Stromal cell of bone marrow (primary cell): ENCODE measurements around the gene NOL4L.

Experiments used
- DNase-seq: peaks from one replicate; pipeline ENCODE4 v3.0.0-alpha.2; 2012; ENCODE audit warnings: low read depth

NOL4L gene

DNA sequence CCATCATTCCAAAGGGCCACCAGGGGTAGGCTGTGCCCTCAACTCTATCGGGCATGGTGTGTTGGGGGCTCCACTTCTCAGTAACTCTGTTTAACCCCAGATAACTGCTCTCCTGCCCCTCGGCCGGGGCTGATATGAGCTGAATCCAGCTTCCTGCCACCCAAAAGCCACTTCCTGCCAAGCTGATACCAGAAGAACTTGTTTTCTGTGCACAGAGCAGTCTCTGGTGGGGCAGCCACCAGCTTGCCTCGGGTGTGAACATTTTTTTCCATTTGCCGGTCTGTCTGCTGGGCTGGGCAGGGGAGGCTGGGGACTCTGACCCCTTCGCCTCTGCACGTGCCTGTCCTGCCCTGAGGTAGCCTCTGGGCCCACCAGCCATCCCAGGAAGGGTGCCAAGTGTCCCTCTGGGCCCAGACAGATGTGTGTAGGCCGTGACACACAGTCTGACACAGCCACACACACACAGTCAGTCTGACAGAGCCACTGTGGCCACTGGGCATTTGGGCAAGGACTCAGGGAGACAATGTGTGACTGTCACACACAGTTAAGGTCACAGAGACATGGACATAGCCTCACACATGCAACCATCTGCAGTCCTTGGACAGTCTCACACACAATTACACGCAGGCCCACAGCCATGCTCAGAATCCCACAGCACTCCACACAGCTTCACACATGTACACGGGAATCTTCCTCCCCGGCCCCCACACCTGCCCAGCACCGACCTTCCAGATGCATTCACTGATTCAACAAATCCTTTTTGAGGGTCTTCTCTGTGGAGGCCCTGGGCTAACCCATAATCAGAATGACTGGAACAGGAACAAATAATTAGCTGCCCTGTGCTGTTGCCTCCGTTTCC lies 45.1 kb downstream of the NOL4L start:
- DNase-seq: no peak

DNA sequence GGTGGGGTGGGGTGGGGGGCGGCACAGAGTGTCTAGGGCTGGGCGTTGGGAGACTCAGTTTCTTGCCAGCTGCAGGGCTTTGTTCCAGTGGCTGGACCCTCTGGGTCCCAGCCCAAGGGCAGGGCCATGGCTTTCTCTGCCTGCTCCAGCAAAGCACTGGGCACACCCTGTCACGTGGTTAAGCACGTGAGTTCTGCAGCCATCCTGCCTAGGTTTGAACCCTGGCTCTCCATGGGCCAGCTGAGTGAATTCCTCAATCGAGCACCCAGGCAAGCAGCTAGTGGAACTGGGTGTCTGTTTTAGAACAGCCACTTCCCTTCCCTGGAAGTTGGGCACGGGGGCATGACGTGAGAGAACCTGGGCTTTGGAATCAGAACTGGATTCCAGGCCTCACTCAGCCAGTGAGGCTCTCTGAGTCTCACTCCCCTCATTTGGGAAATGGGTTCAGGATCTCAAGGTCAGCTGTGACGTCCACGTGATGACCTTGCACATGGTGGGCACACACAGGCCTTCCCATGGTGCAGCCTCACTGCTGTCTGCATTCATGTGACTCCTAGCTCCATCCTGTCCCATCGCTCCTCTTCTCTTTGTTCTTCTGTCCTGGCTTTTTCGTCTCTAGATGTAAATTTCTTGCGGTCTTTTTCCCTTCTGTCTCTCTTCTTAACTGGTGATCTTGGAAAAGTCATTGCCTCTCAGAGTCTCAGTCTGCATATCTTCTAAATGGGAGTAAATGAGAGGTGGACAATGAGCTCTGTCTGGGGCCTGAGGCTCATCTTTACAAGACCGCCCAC lies 45.9 kb downstream of the NOL4L start:
- DNase-seq: no peak

DNA sequence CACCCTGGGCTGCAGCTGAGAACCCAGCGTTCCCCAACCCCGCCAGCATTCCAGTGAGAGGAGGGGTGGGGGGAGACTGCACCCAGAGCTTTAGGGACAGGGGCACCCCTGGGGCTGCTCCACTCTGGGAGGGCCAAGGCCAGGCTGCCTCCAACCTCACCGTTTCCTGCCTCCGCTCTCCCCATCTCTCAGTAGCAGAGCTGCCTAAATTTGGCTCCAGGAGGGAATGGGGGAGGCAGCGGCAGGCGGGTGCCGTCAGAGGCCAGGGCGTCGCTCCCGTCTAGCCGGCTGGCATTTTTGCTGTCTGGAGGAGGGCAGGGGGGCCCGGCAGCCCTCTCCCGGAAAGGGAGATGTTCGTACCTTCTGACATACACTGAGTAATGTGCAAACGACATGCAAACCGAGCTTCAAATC lies 46.6 kb downstream of the NOL4L start:
- no peak for DNase-seq

DNA sequence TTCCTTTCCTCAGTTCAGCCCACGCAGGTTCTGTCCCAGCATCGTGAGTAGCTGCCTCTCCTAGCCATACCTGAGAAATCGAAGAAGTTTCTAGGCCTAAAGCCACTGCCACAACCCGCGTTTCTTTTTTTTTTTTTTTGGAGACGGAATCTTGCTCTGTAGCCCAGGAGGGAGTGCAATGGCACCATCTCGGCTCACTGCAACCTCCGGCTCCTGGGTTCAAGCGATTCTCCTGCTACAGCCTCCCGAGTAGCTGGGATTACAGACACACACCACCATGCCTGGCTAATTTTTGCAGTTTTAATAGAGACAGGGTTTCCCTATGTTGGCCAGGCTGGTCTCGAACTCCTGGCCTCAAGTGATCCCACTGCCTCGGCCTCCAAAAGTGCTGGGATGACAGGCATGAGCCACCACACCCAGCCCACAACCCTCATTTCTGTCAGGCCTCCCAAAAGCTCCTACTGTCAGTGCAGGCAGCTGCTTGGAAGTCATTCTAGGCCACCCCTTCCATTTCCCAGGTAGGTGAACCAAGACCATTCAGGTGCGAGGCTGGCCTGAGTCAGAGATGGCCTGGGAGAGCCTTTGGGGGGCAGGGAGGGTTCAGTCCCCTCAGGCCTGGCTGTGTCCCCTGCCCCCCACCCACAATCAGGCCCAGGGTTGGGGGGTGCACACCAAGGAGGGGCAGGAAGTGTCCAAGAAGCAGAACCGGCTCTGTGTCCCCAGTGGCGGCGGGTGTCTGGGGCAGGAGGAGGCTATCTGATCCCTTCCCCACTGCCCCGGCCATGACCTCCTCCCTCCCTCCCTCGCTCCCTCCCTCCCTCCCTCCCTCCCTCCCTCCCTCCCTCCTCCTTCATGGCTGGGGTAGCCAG lies 47.2 kb downstream of the NOL4L start:
- no peak for DNase-seq

DNA sequence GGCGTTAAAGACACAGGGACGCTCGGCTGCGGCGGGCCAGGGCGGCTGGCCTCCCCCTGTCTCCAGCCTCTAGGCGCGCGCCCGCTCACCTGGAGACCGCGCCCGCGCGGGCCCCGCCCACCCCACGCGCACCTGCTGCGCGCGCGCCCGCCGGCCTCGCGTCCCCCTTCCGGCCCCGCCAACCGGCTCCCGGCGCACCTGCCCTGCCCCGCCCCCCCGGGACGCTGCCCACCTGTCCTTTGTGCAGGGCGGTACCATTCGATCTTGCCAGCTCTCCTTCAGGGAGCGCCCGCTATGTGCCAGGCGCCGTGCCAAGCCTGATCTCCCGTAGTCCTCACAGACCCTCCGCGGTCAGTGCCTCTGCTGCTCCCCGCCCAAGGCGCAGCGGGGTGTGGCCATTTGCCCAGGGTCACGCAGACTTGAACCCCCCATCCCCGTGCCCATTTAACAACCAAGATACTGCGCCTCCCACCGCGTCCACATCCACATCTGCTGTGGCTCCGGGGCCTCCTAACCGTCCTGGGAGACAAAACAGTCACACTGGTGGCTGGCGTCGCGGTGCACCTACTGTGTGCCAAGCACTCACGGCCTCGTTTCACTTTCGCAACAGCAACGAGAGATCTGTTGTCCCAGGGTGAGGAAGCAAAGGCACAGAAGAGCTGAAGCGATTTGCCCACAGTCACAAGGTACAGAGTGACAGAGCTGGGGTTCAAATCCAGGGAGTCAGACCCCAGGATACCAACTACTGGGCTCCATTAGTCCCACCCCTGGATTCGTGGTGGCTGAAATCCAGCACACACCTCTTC lies 48.1 kb downstream of the NOL4L start:
- DNase-seq: no peak

DNA sequence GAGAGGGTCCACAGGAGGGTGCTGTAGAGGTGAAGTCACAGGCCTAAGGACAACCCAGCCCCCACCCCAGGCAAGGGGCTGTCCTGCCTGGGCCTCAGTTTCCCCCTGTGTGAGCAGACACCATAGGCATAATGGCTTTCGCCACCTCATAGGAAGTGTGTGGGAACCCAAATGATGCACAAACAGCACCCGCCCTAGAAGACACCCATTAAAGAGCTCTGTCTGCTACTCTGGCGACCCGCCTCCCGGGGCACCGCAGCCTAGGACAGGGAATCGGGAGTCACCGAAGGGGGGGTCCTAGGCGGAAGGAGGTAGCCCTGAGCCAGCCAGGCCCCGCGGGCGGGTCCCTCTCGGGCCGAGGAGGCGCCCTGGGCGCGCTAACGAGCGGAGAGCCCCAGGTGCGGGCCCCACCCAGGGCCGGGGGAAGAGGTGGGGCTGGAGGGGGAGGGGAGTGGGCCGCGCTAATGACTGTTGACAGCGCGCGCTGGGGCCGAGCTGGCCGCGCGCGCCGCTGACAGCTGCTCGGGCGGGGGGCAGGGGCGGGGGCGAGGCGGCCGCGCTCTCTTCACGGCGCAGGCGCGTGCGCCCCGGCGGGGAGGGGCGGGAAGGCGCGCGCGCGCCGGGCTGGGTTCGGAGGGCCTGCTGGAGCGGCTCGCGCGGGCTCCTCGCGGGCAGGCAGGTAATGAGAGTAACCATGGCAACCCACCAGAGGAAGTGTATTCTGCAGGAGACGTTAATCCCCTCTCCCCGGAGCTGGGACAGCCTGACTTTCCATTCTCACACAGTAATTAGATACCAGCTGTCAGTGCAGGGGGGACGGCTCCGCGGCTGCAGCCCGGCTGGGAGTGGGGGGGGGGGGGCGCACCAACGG lies 48.9 kb downstream of the NOL4L start:
- no peak for DNase-seq

DNA sequence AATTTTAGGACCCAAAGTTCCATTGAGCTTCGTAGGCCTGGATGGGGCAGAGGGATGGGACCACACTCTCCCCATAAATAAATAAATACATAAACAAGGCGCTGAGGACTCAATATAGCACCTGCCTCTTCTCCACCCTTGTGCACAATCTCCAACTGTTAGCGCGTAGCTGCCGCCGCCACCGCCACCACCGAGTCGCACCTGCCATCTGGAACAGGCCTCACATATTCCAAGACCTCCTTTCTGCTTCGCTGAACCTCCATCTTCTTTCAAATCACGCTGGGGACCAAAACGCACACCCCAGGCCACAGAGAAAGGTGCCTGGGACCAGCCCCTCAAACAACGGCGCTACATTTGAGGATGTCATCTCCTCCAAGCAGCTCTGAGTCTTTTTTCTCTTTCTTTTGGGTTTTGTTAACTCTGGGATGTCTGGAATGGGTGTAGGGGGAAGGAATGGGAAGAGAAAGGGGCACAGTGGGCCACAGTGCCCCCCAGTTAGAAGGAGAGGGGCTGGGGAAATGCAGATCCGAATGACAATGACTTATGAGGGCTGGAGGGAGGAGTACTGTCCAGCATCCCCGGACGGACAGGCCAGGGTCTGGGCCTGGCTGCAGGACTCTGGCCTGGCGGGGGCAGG lies 49.7 kb downstream of the NOL4L start:
- no peak for DNase-seq

DNA sequence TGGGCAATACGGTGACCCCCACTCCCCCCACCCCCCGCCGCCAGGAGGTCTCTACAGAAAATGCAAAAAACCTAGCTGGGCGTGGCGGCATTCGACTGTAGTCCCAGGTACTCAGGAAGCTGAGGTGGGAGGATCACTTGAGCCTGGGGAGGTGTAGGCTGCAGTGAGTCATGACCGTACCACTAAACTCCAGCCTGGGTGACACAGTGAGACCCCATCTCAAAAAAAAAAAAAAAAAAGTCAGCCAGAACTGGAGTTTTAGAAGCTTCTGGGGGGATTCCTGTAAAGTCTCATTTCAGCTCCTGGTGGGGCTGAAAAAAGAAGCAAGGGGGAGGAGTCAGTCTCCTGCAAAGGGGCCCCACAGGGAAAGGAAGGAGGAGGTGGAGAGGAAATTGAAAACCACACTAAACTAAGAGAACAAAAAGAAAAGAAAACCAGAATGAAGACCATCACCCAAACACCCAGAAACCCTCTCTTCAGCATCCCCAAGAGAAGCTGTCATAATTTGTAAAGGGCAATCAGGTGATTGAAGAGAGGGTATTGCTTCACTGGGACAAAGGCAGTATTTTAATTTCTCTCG lies 50.4 kb downstream of the NOL4L start:
- no peak for DNase-seq

DNA sequence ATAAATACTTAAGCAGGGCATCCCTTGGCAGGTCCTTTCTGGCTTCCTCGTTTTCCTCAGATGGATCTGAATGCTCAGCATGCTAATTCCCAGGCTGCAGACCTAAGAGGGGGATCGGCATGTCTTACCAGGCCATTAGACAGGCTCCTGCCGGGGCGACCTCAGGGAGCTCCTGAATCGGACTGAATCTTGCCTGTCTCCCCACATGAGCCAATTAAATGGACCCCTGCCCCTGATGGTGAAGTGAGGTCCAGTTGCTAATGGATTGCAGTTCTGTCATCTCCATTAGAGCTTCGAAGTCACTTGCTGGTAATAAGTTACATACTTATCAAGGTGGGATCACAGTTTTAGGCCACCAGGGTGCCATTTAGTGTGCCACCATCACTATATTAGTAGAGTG lies 51.4 kb downstream of the NOL4L start:
- DNase-seq: no peak

DNA sequence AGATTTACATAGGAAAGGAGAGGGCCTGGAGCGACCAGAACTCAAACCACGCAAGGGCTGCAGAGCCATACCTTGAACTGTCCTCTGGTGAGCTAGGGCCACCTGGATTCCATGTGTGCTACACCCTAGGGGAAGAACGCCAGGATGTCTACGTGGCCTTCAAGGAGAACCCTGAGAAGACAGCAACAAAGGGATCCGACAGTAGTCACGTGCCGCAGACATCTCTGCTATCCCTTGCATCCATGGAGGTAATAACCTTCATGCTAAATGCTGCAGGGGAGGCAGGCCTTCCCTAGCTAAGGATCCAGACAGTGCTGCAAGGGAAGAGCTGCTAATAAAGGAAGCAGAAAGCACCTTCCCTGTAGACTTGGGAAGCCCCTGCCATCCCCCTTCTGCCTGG lies 52.9 kb downstream of the NOL4L start:
- no peak for DNase-seq

DNA sequence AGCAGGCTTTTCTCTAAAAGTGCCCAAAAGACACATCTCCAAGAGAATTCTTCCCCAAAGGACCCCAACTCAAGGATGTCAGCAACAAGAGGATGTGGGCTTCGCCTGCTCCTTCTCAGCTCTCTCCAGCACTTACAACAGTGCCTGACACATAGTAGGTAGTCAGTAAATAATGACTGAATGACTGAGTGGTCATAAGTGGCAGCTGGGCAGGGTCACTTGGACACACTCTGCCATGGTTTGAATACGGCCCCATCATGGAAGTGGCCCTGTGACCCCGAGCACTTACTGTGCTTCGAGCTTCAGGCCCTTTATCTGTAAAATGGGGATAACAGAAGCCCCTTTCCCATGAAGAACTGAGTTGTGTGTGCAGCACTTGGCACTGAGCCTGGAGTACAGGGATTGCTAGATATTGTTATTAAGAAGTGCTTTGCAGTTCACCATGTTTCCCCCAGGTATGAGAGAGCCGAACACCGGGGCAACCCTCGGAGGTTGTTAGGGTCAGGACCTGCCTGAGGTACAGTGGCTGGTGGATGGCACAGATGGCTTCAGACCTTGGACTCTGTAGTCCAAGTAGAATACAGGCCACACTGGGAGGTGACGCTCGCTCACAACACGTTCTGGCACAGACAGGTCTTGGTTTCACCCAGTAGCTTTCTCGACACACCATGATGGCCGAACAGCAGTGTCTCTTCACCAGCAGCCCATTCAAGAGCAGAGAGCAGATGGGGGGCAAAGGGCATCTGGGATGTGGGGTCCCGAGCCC lies 56.0 kb downstream of the NOL4L start:
- no peak for DNase-seq

DNA sequence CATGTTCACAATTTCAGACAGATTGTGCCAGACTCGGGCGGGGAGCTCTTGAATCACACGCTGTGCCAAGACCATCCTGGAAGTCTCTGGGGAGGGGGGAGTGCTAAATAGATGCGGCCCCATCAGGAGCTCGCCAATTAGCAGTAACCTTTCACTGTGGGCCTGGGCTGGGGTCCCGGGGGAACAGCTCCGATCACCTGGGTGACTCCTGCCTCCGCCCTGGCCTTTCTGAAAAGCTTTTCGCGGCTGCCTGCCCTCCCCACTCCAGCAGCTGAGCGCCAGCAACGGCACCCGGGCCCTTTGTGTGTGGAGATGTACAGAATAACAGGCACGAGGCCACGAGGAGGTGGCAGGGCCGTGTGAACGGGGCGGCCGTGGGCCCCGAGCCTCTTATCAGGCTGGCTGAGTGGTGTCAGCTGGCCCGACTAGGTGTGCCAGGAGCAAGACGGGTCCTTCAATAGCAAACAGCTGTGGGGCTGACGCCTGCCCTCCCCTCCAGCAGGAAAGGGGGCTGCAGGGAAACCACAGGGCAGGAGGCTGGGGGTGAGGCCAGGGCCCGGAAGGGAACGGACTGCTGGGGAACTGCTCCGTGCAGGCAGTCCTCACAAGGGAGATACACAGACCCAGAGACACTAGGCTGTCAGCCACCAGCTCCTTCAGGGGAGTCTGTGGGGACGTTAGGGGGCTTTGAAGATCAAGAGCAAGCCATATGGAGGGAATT lies 56.8 kb downstream of the NOL4L start:
- DNase-seq: no peak

DNA sequence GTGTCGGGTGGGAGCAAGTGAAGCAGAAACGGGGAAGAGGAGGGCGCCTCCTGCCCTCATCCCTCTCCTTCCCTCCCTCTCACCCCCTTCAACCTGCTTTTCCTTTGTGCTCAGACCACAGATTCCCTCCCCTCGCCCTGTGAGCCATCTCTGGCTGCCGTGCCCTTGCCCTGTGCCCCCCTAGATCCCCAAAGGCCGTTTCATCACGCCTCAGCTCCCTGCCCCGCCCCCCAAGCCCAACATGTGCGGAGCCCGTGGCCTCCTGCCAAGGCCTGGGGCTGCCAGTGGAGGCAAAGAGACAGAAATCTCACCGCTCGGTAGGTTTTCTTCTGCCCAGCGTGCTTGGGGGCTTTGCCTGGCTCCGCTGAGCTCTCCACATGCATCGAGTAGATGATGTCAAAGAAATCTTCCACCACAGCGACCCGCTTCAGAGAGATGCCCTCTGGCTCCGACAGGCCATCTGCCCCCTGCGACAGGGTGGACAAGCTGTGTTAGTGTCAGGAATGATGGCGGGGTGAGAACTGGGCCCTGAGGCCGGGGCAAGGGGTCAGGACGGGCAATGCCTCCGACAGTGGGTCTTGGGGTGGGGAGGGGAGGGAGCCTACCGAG lies 57.6 kb downstream of the NOL4L start:
- no peak for DNase-seq

DNA sequence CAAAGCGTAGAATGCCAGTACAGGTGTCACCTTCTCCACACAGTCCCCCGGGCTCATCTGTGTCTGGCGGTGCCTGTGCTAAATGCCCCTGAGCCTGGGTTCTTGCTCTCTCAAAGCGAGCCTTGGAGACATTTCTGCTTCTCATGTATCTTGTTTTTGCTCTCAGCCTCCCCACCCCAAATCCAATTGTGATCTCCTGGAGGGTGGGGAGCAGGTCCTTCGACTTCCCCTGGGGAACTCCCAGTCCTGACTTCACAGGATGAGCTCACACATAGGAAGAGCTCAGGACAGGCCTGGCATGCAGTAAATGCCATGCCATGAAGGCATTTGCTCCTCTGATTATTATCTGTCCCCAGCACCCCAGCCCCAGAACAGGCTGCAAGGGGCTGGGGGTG lies 58.1 kb downstream of the NOL4L start:
- DNase-seq: no peak

DNA sequence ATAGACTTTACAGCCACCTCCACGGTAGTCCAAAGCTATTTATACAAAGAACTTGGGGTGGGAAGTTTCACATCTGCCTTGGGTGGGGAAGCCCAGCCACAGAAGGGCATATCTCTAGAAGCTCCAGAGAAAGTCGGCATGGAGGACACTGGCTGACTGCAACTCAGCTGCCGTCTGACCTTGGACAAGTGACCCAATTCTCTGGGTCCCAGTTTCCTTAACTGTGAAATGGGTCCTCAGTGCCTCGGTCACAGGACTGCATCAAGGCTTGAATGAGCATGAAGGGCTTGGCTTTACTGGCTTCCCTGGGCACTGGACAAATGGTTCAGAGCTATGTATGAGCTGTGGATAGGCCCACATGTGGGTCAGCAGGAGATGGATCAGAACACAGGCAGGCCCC lies 58.6 kb downstream of the NOL4L start:
- no peak for DNase-seq

DNA sequence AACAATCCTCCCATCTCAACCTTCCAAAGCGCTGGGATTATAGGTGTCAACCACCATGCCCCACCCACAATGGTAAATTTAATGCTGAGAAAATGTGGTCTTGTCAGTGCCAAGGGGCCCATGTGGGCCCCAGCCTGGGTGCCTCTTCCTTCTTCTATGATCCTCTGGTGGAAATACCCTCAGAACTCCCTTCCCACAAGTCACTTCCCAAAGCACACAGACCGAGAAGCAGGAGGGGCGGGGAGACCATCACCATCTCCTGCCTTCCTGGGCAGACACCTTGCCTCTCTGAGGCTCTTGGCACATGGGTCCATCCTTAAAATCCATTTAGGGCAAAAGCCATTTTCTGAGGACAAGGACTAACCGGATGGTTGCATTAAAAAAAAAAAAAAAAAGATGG lies 59.0 kb downstream of the NOL4L start:
- no peak for DNase-seq

DNA sequence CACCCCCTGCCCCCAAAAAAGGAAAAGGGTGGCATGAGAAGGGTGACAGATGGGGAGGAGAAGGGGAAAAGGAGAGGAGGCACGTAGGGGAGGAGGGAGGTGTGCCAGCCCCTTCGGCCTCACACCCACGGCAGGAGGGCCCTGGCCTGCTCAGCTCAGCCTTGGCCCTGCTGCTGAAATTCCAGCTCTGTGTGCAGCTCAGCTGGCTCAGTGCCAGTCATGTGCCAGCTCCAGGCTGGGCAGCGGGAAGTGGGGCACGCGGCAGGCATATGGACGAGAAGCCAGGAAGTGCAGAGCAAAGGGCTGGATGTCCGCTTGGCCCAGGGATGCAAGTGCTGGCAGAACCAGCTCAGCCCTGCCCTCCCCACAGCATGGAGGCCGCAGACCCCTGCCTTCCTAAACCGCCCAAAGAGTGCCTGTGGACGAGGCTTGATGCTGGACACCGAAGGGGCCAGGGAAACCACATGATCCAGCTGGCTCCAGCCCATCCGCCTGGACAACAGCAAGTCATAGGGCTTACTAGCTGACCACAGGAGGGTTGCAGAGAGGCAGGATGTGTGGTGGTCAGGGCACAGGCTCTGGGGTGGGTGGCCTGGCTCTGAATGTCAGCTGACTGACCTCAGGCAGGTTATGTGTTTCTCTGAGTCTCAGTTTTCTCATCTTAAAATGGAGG lies 60.2 kb downstream of the NOL4L start:
- no peak for DNase-seq
